Measurements from ENCODE around the gene CRY2.

DNA sequence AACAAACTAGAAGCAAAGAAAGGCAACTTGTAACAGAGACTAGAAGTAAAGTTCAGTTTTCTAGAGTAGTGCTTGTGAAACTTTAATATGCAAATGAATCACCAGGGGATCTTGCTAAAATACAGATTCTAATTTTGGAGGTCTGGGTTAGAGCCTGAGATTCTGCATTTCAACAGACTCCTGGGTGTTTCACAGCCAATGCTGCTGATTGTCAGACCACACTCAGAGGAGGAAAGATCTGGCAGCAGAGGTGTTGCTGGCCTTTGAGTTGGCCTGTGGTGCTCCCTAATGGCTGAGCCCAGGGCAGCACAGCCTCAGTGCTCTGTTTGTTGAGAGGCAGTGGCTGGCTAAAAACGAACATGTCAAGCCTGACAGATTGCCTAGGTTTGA lies 5.4 kb downstream of the CRY2 start:
- TF ChIP-seq, protein P1, sequence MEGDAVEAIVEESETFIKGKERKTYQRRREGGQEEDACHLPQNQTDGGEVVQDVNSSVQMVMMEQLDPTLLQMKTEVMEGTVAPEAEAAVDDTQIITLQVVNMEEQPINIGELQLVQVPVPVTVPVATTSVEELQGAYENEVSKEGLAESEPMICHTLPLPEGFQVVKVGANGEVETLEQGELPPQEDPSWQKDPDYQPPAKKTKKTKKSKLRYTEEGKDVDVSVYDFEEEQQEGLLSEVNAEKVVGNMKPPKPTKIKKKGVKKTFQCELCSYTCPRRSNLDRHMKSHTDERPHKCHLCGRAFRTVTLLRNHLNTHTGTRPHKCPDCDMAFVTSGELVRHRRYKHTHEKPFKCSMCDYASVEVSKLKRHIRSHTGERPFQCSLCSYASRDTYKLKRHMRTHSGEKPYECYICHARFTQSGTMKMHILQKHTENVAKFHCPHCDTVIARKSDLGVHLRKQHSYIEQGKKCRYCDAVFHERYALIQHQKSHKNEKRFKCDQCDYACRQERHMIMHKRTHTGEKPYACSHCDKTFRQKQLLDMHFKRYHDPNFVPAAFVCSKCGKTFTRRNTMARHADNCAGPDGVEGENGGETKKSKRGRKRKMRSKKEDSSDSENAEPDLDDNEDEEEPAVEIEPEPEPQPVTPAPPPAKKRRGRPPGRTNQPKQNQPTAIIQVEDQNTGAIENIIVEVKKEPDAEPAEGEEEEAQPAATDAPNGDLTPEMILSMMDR (IDR thresholded peaks at IDR 0.05 in 4 of 5, conservative IDR thresholded peaks at IDR 0.05 in 1 of 5), result peak in 2 of 5 experiments; percentile 37 to 38
- no peak for TF ChIP-seq POLR2A (IDR thresholded peaks at IDR 0.05)

Measured in gastrocnemius medialis (tissue), 4 donors.